HG03520 (cell line): ENCODE data around the gene PDPK1.
"Not testable (repeated sequence)": the region's sequence is repeated elsewhere in the genome, so short reads cannot be mapped to it uniquely, and the experiment has no call there.

ENCODE experiments used
- ATAC-seq: cut with Tn5 transposase; IDR thresholded peaks from one replicate; pipeline ENCODE4 v1.9.1; 2021; ENCODE audit warnings: mild to moderate bottlenecking, moderate library complexity; ENCODE audit not compliant: unreplicated experiment

Gene PDPK1

GRCh38 chr16:2609827-2610470 lies 72.1 kb downstream of the PDPK1 start:
- ATAC-seq: no peak

GRCh38 chr16:2610781-2611498 lies 73.1 kb downstream of the PDPK1 start:
- no peak for ATAC-seq

GRCh38 chr16:2611499-2611862 lies 73.7 kb downstream of the PDPK1 start:
- ATAC-seq: no peak

DNA sequence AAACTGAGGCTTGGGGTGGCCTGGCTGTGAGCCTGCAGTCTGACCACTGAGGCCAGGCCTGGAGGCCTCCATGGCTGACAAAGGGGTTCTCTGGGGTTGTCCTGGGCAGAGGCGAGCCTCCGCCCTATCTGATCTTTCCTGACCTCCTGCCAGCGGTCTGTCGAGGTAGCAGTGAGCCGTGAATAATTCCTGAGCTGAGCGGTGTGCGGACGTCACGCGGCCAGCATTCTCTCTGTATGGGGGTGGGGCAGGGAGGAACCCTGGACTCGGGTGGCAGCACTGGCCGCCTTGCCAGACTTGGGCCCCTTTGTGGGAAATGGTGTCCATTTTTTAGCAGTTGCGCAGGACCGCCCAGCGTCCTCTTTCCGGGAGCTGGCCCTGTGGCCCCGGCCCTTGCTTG lies 74.1 kb downstream of the PDPK1 start:
- not testable (repeated sequence) for ATAC-seq

DNA sequence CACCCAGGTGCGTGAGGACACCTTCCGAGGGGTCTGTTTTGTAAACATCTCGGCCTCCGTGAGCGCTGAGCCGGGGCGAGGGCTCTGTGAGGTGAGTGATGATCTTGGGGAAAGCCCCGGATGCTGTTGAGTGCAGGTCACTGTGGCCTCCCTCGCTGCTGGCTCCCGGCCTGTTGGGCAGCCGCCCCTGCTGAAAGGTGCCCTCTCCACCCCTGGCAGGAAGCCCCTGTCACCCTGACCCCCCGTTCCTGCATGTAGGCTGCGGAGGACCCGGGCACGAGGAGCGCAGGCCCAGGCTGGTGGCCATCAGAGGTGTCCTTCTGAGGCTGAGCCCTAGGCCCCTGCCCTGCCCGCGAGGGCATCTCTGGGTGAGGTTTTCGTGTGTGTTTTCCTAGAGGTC lies 75.4 kb downstream of the PDPK1 start:
- not testable (repeated sequence) for ATAC-seq

DNA sequence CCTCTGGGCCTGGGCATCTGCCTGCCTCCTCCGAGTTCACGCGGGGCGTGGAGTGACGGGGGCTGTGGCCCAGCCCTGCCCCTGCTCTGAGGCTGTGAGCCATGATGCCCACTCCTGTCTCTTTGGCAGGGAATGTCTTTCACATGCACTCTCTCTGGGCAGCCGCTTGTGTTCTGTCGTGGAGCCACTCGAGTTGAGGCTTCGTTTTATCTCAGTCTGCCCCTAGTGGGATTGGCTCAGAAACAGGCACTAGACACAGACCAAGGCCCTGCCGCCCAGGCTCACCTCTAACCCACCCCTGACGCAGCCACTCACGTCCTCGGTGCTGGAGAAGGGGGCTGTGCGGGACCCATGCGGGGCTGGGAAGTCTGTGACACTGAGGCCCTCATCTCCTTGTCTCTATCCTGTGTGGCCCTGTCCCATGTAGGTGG lies 77.0 kb downstream of the PDPK1 start:
- no peak for ATAC-seq

- ATAC-seq: not testable (repeated sequence)
Measured at GRCh38 chr16:2618964-2619363, 81.1 kb downstream of the PDPK1 start.

- not testable (repeated sequence) for ATAC-seq
Measured at GRCh38 chr16:2619628-2620027, 81.8 kb downstream of the PDPK1 start.

DNA sequence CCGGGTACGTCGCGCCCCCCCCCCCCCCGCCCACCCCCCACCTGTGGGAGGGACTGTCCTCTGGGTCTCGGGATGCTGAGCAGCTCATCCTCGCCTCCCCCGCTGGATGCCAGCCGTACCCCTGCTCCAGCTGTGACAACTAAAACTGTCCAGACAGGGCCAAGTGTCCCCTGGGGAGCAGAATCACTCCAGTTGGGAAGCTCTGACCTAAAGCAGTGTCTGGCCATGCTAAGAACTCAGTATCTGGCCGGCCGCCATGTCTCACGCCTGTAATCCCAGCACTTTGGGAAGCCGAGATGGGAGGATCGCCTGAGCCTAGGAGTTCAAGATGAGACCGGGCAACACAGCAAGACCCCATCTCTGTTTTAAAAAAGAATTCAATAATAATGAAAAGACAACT lies 83.0 kb downstream of the PDPK1 start:
- ATAC-seq: not testable (repeated sequence)

DNA sequence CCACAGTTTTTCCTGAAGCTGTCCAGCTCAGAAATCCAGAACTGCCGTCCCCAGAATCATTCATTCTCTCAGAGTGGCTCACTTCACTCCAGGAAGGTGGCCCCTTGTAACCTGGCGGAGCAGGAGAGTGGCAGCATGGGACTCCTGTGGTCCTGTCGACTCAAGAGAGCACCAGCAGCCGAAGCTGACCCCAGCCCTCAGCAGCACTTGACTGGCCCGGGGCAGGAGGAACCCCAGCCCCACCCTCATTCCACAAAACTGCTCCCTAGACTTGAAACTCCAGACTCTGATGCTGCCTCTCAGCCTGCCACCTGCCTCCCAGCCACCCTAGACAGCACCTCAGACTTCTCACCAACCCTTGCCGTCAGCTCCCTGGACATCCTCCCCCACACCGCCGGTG lies 83.6 kb downstream of the PDPK1 start:
- not testable (repeated sequence) for ATAC-seq

DNA sequence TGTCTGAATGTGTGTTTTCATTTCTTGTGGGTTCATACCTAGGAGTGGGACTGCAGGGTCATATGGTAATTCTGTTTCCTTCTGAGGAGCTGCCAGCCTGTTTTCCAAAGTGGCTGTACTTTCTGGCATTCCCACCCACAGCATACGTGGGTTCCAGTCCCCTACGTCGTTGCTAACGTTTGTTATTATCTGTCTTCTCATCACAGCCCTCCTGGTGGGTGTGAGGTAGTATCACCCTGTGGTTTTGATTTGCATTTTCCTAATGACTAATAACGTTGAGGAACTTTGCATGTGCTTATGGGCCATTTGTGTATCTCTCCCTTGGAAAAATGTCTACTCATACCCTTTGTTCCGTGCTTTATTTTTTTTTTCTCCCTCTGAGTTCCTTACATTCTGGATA lies 89.3 kb downstream of the PDPK1 start:
- ATAC-seq: not testable (repeated sequence)

GRCh38 chr16:2631203-2631602 lies 93.4 kb downstream of the PDPK1 start:
- ATAC-seq: not testable (repeated sequence)

GRCh38 chr16:2632291-2632690 lies 94.5 kb downstream of the PDPK1 start:
- ATAC-seq: not testable (repeated sequence)

DNA sequence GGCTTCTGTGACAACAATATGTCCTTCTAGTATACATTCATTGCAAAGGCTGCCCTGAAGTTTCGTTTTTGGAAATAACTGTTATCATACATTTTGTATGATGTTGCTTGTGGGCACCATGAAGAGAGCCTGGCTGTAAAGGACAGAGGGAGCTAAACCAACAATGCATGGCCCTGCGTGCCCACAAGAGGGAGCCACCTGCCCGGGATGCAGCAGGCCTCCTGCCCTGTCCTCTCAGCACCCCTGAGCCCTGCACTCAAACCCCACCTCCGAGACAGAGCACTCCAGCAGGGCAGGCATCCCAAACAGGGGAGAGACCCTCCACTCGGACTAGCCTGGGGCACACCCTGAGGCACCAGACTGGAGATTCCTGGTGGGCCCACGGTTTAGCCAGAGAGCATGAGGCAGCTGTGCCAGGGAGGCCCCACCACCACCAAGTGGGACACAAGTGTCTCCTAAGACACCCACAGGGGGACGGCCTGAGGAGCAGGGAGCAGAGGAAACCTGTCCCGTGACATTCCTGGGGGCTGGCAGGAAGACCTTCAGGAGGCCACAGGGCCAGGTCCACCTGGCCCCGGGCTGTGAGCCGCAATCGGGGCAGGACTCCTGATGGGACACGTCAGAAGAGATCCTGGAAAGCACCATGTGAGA lies 101.4 kb downstream of the PDPK1 start:
- not testable (repeated sequence) for ATAC-seq

GRCh38 chr16:2639722-2640072 lies 101.9 kb downstream of the PDPK1 start:
- ATAC-seq: not testable (repeated sequence)

DNA sequence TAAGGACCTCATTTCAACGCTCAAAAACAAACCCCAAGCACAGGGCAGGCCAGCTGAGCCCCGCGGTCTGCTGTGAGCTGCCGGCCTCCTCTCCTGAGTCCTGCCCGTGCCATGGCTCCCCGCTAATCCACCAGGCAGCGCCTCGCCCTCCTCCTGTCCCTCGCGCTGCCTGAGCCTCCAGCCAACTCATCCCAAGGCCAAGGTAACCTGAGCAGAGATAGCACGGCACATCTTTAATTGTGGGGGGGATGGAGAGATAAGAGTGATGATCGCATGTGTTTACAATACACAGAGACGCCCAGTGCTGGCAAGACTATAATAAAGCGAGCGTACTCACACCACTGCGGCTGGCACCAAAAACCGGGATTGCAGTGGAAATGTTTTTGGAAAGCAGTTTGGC lies 104.7 kb downstream of the PDPK1 start:
- ATAC-seq: not testable (repeated sequence)

- ATAC-seq: not testable (repeated sequence)
Measured at GRCh38 chr16:2644754-2645453, 107.1 kb downstream of the PDPK1 start.

DNA sequence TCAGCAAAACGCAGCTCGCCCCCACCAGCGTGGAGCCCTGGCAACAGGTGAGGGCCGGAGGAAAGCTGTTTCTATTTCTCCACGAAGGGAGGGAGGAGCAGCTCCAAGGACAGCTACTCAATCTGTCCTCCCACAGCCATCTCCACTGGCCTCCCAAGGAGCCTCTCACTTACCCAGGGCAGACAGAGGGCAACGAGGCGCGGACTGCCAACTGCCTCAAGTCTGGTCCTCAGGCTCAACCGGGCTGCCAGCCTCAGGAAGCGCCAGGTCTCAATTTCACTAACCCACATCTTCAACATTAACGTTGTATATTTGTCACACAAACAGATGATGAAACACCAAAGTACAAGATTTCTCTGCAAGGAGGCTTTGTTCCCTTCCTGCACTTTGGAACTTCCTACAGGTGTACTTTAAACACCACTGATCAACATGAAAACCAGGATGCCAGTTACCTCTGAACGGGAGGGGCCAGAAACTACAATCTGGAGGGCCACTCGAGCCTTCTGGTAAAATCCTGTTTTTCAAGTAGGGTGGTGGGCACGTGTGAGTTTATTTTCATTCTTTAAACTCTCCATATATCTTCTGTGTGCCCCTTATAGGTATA lies 113.5 kb downstream of the PDPK1 start:
- ATAC-seq: not testable (repeated sequence)
